ENCODE data around the gene OARD1.
A peak's percentile ranks its signal among the peaks of the same experiment; 100 is the strongest.

Gene OARD1

GRCh38 chr6:41047745-41048732 lies 24.1 kb downstream of the OARD1 start:
- DNase-seq (ENCODE audit: low read depth) = no peak

DNA sequence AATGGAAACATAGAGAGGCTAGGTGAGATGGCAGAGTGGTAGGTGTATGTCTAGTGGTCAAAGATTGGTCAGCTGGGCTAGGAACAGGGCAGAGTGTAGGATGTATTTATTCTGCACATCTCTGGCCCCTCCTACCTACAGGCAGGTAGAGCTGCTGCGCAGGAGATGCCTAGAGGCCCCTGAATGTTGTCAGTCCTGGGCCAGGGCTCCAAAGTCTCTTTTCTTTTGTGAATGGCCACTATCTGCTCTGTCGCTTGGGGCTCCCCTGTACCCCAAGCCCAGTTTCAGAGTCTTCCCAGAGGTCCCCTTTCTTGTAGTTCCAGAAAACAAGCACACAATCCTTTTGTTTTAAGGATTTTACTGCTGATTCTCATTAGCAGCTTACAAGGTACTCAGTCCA lies 24.9 kb downstream of the OARD1 start:
- no peak for DNase-seq (ENCODE audit: low read depth)

GRCh38 chr6:41046084-41046483 lies 26.1 kb downstream of the OARD1 start:
- no peak for DNase-seq (ENCODE audit: low read depth)

- no peak for DNase-seq (ENCODE audit: low read depth)
These were observed 26.5 kb downstream of the OARD1 start for GRCh38 chr6:41045664-41046063.

DNA sequence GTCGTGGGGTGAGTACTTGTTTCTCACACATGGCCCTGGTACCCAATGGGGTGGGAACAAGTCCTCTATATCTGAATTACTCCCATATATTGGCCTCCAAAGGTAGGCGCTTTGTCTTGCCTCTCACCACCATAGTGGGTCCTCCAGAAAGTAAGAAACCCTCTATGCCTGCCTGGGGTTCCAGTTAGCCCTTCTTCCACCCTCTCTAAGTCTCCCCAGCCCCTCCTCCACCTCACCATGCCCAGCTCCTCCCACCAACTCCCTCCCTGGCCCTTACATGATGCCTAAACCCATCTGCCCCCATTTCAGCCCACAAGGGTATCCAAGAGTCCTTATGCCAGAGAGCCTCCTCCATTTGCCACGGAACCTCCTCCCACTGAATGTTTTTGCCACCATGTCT lies 29.0 kb downstream of the OARD1 start:
- DNase-seq (ENCODE audit: low read depth) = no peak

GRCh38 chr6:41042226-41043055 lies 29.7 kb downstream of the OARD1 start, which contains the start of gene TSPO2:
Gene TSPO2, plus strand, starts transcription at chr6:41042467. Its CDS starts 519 bp downstream, at chr6:41042986.
- DNase-seq (ENCODE audit: low read depth) = no peak

DNA sequence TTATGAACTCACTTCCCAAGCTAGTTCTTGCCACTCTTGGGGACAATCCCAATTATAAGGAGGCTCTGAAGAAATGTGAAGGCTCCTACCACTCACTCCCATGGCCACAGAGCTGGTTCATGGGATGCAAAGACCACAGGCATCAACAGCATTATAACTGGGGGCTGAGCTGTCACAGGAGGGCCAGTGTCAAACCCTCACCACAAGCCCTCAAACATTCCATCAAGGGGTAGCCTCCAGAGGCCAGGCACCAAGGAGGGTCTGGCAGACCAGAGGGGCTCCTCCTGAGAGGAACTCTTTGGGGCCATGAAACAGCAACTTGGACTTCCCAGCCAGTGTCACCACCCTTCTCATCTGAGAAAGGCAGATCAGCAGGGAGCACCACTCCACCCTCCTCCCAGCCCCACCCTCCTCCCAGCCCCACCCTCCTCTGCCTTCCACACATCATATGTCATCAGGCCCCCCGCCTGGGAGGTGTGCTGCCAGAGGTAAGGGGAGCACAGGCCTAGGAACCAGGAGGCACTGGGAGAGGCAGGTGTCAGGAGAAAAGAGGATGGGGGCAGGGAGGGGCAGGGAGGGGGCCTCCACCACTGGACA lies 31.1 kb downstream of the OARD1 start:
- DNase-seq (ENCODE audit: low read depth) = no peak

- DNase-seq (ENCODE audit: low read depth) = no peak
These were observed 31.8 kb downstream of the OARD1 start for GRCh38 chr6:41040101-41040939.

GRCh38 chr6:41039060-41039998 lies 32.8 kb downstream of the OARD1 start, which contains the start of gene UNC5CL:
Gene UNC5CL, minus strand, starts transcription at chr6:41039221. Its CDS starts 4,147 bp downstream, at chr6:41035074.
- no peak for DNase-seq (ENCODE audit: low read depth)

- no peak for DNase-seq (ENCODE audit: low read depth)
These were observed 34.0 kb downstream of the OARD1 start for GRCh38 chr6:41038205-41038604.

- no peak for DNase-seq (ENCODE audit: low read depth)
These were observed 34.9 kb downstream of the OARD1 start for GRCh38 chr6:41037107-41037900.

DNA sequence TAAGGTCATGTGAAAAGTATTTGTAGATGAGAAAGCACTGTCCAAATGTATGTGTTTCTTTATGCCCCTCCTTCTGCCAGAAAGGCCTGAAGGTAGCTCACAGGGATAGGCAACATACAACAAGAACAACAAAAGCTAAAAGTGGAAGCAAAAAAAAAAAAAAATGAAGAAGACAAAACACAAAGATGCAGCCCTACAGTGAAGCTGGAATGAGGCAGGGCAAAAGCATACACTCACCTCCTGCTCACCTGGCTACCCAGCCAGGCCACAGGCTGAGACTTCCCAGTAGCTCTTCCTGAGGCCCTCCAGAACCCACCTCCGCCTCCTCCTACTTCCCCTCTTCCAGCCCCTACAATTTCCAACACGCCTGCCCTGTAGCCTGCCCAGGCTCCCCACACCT lies 35.6 kb downstream of the OARD1 start:
- DNase-seq (ENCODE audit: low read depth) = no peak

DNA sequence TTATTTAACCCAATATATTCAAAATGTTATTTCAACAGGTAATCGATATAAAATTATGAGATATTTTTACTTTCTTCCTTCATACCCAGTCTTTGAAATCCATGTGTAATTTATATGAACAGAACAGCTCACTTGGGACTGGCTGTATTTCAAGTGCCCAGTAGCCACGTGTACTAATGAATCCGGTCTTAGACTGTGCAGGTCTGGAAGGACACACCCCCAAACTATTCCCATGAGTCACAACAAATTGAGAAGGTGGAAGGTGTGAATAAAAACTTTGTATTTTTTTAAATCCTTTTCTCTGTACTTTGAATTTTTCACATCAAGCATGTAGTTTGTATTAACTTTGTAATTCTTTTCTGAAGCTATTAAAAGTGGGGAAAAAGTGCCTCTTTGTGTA lies 36.0 kb downstream of the OARD1 start:
- no peak for DNase-seq (ENCODE audit: low read depth)

DNA sequence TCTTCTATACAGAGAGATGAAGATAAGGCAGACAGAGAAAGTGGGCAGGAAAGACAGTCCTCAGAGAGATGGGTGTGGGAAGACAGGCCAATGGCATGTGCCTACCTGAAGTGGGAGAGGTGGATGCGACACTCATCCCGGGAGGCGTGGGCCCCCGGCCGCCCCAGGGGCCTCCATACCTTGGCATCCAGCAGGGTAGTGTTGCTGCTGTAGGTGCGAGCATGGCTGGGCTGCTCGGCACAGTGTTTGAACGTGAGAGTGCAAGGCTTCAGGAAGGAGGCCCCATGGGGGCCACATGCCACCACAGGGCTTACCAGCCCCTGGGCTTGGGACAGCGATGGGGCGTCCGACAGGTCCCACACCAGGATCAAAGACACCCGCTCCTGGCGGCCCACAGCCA lies 38.4 kb downstream of the OARD1 start:
- DNase-seq (ENCODE audit: low read depth) = no peak

GRCh38 chr6:41032830-41033229 lies 39.3 kb downstream of the OARD1 start:
- no peak for DNase-seq (ENCODE audit: low read depth)

DNA sequence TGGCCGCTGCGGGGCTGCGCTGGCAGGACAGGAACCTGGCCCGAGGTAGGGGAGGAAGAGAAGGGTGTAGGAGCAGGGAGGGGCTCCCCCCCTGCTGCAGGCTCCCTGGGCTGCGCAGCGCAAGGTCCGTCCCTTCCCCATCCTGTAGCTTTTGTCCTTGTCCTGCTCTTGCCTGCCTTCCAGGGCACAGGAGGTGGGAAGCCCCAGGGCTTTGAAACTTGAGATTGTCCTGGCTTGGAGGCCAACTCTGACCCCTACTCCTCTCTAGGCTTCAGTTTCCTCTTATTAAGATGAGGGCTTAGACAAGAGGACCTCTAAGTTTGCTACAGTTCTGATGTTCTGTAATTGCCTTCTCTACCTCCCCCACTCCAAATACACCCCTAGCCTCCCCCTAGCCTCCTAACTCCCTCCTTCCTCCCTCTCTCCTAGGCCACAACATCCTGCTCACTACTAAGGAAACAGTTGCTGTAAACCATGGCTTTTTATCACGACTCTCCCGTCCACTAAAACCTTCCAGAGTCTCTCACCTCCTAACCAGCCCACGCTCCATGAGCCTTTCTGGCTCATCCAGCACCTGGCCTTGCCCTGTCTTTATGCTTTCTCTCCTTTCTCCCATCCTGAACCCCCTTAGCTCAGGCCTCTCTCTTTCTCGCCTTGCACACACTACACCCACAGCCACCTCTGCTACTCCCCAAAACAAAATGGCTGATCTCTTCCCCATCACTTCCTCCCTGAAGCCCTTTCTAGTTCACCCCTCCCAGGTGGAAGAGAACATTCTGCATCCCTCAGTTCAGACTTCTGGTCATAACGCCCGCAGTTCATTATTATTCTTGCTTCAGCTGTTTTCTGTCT lies 43.4 kb downstream of the OARD1 start:
- no peak for DNase-seq (ENCODE audit: low read depth)

DNA sequence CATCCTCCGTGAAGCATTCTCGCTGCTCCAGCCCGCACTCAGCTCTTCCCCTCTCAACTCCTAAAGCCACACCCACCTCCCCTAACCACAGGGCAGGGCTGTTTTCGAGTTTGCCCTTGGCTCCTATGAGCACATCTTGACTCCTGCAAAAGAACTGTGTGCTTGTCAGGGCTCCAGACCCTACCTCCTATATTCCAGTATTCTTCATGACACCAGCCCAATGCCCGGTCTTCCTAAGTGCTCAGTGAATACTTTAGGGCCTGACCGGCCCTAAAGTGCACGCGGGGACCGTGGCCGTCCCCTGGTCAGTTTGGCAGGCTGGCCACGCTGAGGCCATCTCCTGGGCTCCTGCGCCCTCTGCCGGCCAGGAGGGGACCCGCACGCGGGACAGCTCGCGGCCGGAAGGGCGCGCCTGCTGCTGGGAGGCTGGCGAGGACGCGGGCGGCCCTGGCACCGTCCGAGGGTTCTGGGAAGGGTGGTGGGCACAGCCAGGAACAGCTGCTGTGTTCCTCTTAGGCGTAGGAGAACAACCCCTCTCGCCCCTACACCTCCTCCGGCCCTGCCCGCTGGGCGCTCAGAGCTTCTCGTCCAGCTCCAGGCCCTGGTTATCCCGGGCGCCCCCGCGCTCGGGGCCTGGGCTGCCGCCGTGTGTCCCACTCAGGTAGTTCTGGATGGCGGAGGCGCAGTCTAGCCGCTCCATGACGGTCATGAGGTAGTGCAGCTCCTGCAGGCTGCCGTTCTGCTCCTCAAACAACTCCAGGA lies 44.2 kb downstream of the OARD1 start:
- peak; percentile 61 for DNase-seq (ENCODE audit: low read depth)

DNA sequence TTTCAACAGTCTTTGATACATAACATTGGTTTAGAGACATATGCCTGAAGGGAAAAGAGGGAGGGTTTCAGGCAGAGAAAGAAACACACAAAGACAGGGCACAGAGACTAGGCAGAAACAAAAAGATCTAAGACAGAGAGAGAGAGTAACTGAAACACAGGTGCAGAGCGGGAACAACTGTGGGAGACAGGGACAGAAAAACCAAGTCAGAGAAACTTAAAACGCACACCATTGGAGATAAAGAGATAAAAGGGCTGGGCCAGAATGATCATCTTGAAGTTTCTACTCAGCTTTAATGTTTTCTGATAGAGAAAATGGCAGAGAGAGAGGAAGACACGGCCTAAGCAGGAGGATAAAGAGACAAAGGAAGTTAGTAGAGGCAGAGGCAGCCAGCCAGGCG lies 44.9 kb downstream of the OARD1 start:
- no peak for DNase-seq (ENCODE audit: low read depth)

Measured in stimulated activated CD8-positive, alpha-beta memory T cell treated with anti-CD3 and anti-CD28 coated beads, Interleukin-15, amount 100 ng/mL, for 24 hours (primary cell).